Stomach (tissue), 9 donors: ENCODE measurements around the gene COX4I2. TPM values are rescaled to one million over a fixed set of nuclear protein-coding genes. Genes with fewer than 3 reads are reported as not detected.

Source experiments
- DNase-seq, 2 donors: peaks; one replicate each; pipeline versions ENCODE4 v3.0.0 to v3.0.0-alpha.2; 2013 to 2019
- H3K27ac ChIP-seq, 5 donors: fragments of 200-600 bp in 4 of 5; sonication (generic) in 4 of 5; one replicate each; pipeline ENCODE4 v1.5.1; 2013 to 2019; ENCODE audit warnings: mild to moderate bottlenecking in 1 of 5, moderate library complexity in 1 of 5
- H3K27me3 ChIP-seq, 3 donors: fragments of 200-600 bp; sonication (generic); one replicate each; pipeline ENCODE4 v1.5.1; 2017 to 2019; ENCODE audit warnings: mixed run types in 1 of 3
- H3K36me3 ChIP-seq, 4 donors: fragments of 200-600 bp; sonication (generic); 1 replicate in 3 of 4; 2 replicates in 1 of 4; pipeline ENCODE4 v1.5.1; 2016 to 2019
- H3K4me1 ChIP-seq, 4 donors: fragments of 200-600 bp; sonication (generic); one replicate each; pipeline ENCODE4 v1.5.1; 2016 to 2019
- H3K4me3 ChIP-seq, 4 donors: fragments of 200-600 bp; sonication (generic) in 3 of 4; one replicate each; pipeline ENCODE4 v1.5.1; 2016 to 2019; ENCODE audit warnings: mild to moderate bottlenecking in 1 of 4
- H3K9me3 ChIP-seq, 4 donors: fragments of 200-600 bp; sonication (generic); one replicate each; pipeline ENCODE4 v1.5.1; 2016 to 2019
- EP300 ChIP-seq: sonication (generic); formaldehyde crosslinking; IDR thresholded peaks from one replicate; pipeline ENCODE4 v1.6.1; 2017; ENCODE audit warnings: antibody characterized with exemption
- POLR2A ChIP-seq, 4 donors: fragments of 450-650 bp; IDR thresholded peaks; one replicate each; pipeline ENCODE4 v1.6.1; 2016; ENCODE audit warnings: antibody characterized with exemption in 4 of 4, control low read depth in 2 of 4, mild to moderate bottlenecking in 1 of 4, moderate library complexity in 1 of 4
- POLR2AphosphoS5 ChIP-seq, 3 donors: sonication (generic); formaldehyde crosslinking; IDR thresholded peaks; one replicate each; pipeline ENCODE4 v1.6.1; 2016; ENCODE audit warnings: antibody characterized with exemption in 3 of 3
- WGBS, 5 donors: extraction: QIAGEN DNeasy Blood & Tissue Kit in 3 of 5; methylation state at CpG; one replicate each; pipeline versions ENCODE4 v1.1.5 to v1.1.7; 2013 to 2018; 5-methylcytosine and 5-hydroxymethylcytosine counted together
- intact Hi-C: fragments of 100-400 bp; cut with DNase I; formaldehyde crosslinking; loops from one replicate; pipeline ENCODE4 v1.15.1; 2023; ENCODE audit warnings: low total_unique reads
- polyA plus RNA-seq, 3 donors: library from polyadenylated mRNA; stranded (reverse); fragments of 200-250 nt; gene quantifications; one replicate each; pipeline ENCODE4 v1.2.3, GENCODE V29; 2013
- total RNA-seq, 5 donors: library from RNA; depleted of rRNA; stranded (reverse); fragments of >200 nt; gene quantifications; one replicate each; pipeline versions ENCODE4 v1.1.0 to v1.2.3, GENCODE V29; 2014 to 2016
- TF ChIP-seq, protein P1 (sequence below), 7 experiments: fragments of 450-650 bp in 4 of 7; fragments of 200-600 bp in 3 of 7; sonication (generic) in 3 of 7; IDR thresholded peaks; one replicate each; pipeline ENCODE4 v1.5.1; 2016 to 2019; ENCODE audit warnings: antibody characterized with exemption in 7 of 7, control low read depth in 2 of 7, mild to moderate bottlenecking in 1 of 7
- donor health status: healthy with polysubstance abuse.
- donor health status: Bipolar disorder and iron deficiency.
- donor health status: healthy.

COX4I2 gene
- total and polyA plus RNA-seq, 8 donors: 1.8 to 6.7 (median 4.2) TPM; not detected in 3

DNA sequence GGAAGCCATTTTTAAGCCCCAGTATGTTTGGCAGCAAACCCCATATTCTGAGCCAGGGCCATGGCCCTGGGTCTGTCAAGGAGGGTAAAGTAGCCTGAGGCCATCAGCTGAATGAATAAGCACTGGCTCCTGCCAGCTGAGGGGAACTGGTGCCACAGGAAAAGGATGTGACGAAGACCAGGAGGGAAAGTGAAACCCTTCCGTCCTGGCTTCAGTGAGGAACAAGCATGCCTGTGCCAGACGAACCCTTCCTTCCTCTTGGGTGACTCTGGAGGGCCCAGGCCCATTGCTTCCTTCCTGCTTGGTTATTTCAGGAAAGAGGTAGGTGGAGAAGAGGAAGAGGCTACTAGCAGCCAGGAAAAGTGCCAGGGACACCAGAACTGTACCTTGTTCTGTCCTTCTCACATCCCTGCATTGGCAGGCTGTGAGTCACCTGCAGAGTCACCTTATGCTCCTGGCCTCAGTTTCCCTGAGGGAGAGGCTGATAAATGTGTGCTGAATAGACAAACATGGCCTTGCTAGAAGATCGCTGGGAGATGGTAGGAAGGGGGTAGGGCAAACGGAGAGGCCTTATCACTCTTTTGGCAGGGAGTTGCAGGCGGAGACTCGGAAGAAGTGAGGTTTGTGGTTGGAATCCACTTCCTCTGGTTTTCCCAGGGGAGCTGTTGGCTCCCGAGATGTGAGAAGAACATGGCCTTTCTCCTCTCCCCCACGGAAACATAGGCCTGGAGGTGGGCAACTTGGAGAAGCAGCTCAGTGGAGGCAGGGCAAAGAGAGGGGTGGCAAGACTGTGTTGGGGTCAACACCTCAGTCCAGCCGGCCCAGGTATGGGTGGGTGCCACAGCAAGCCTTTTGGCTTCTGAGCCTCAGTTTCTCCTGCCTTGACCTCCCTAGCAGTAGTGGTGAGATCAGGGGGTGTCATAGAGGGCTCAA lies 37.4 kb downstream of the COX4I2 start:
- Histone ChIP-seq H3K27ac (peak overlapping the region; percentile 72 to 88 (median 81)), H3K27me3 (no peaks in the 10 kb centered on the region), H3K4me3 (peak overlapping the region; percentile 11 to 31 (median 18)), H3K9me3 (no peaks in the 10 kb centered on the region), H3K4me1 (peaks cover 74 to 99% (median 90%) of the 10 kb centered on the region in 4 donors), H3K36me3 (peaks cover 4 to 27% (median 21%) of the 10 kb centered on the region in 4 donors)
- 16 to 24% (median 19%) methylated on average over 10 of the region's 10 CpGs for WGBS, 5 donors
- TF ChIP-seq POLR2AphosphoS5 (IDR thresholded peaks at IDR 0.05): peak; percentile 22 to 79 (median 79)
- TF ChIP-seq EP300: no peak
- no peak for TF ChIP-seq POLR2A (IDR thresholded peaks at IDR 0.05)
- TF ChIP-seq, protein P1, sequence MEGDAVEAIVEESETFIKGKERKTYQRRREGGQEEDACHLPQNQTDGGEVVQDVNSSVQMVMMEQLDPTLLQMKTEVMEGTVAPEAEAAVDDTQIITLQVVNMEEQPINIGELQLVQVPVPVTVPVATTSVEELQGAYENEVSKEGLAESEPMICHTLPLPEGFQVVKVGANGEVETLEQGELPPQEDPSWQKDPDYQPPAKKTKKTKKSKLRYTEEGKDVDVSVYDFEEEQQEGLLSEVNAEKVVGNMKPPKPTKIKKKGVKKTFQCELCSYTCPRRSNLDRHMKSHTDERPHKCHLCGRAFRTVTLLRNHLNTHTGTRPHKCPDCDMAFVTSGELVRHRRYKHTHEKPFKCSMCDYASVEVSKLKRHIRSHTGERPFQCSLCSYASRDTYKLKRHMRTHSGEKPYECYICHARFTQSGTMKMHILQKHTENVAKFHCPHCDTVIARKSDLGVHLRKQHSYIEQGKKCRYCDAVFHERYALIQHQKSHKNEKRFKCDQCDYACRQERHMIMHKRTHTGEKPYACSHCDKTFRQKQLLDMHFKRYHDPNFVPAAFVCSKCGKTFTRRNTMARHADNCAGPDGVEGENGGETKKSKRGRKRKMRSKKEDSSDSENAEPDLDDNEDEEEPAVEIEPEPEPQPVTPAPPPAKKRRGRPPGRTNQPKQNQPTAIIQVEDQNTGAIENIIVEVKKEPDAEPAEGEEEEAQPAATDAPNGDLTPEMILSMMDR (IDR thresholded peaks at IDR 0.05): no peak
- peak; percentile 71 to 82 for DNase-seq
- intact Hi-C loops: no loop called here

DNA sequence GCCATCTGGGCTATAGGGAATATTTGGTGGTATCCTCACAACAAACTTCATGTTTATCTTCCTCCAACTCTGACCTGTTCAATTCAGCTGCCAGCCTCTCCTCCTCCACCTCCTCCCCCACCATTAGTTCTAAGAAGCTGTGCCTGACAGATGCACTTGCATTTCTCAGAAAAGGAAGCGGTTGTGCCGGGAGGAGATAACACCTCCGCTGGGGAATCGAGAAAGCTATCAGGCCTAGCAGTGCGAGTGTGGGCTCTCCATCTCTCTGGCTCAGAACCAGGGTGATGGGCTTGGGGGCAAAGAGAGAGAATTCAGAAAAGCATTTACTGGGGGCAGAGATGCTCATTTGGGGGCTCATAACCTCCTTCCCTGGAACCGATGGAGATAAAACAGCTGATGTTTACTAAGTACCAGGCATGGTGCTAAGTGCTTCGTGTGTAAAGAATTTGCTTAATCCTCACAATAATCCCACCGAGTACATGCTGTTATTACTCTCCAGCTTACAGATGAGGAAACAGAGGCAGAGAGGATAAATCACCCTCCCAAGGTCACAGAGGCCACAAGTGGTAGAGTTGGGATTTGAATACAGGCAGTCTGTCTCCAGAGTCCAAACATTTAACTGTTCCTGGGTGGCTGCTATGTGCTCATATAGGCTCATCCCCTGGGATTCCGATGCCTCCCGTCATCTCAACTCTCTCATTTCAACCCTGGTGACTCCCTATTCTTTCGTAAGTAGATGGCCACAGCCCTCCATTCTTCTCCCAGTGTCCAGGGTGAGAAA lies 38.3 kb downstream of the COX4I2 start:
- Histone ChIP-seq H3K36me3 (peaks cover 4 to 35% (median 25%) of the 10 kb centered on the region in 4 donors), H3K4me3 (peak overlapping the region in 3 of 4 donors; percentile 11 to 31 (median 23)), H3K27ac (peak overlapping the region; percentile 72 to 88 (median 81)), H3K9me3 (no peaks in the 10 kb centered on the region), H3K4me1 (peaks cover 75 to 99% (median 90%) of the 10 kb centered on the region in 4 donors), H3K27me3 (no peaks in the 10 kb centered on the region)
- WGBS, 5 donors: 39 to 53% (median 46%) methylated on average over 11 of the region's 11 CpGs
- peak in 1 of 2 donors; percentile 68 for DNase-seq
- no peak for TF ChIP-seq POLR2A (IDR thresholded peaks at IDR 0.05)
- TF ChIP-seq, protein P1 (IDR thresholded peaks at IDR 0.05): no peak
- TF ChIP-seq POLR2AphosphoS5 (IDR thresholded peaks at IDR 0.05): no peak
- TF ChIP-seq EP300: no peak
- intact Hi-C loops: no loop called here

DNA sequence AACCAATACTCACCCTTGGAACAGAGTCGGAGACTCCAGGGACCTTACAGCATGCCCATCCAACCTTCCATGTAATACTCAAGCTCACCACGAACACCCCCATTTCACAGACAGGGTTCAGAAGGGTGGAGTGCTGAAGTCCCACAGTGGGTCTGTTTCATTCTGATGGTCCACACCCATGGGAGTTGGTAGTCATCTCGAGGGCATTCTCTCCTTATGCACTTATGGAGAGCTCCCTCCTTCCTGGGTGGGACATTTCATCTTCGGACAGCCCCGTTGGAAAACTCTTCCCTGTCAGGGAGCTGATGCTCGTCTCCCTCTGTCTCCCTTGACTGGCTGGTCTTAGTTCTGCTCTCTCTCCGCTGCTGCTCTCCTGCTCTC lies 38.9 kb downstream of the COX4I2 start:
- Histone ChIP-seq H3K36me3 (peaks cover 4 to 41% (median 31%) of the 10 kb centered on the region in 4 donors), H3K27ac (peak overlapping the region; percentile 13 to 88 (median 81)), H3K4me1 (peaks cover 74 to 98% (median 90%) of the 10 kb centered on the region in 4 donors), H3K27me3 (no peaks in the 10 kb centered on the region), H3K9me3 (no peaks in the 10 kb centered on the region), H3K4me3 (peak overlapping the region in 1 of 4 donors; percentile 31)
- TF ChIP-seq, protein P1 (IDR thresholded peaks at IDR 0.05): no peak
- no peak for TF ChIP-seq POLR2AphosphoS5 (IDR thresholded peaks at IDR 0.05)
- TF ChIP-seq POLR2A (IDR thresholded peaks at IDR 0.05): no peak
- TF ChIP-seq EP300: no peak
- 84 to 94% (median 92%) methylated on average over 7 of the region's 7 CpGs for WGBS, 5 donors
- intact Hi-C loops: no loop called here
- DNase-seq: no peak
